Measurements from ENCODE around the gene SLC12A7.

DNA sequence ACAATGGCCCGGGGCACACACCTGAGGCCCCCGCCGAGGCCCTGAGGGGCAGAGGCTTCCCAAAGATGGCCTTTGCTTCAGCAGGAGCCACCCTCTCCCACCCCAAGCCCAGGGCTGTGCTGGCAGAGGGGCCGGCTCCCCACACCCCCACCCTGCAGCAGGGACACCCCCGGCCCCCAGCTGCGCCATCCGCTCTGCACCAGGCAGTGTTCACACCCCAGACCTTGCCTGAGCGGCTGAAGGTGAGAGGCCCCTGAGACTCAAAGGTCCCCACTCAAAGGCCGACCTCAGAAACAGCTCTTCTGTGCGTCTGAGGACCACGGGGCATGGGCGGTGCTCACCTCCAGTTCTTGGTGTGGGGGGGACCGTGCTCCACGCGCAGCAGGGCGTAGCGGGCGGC is 37.6 kb downstream of the SLC12A7 start:
- TF ChIP-seq, protein P1, sequence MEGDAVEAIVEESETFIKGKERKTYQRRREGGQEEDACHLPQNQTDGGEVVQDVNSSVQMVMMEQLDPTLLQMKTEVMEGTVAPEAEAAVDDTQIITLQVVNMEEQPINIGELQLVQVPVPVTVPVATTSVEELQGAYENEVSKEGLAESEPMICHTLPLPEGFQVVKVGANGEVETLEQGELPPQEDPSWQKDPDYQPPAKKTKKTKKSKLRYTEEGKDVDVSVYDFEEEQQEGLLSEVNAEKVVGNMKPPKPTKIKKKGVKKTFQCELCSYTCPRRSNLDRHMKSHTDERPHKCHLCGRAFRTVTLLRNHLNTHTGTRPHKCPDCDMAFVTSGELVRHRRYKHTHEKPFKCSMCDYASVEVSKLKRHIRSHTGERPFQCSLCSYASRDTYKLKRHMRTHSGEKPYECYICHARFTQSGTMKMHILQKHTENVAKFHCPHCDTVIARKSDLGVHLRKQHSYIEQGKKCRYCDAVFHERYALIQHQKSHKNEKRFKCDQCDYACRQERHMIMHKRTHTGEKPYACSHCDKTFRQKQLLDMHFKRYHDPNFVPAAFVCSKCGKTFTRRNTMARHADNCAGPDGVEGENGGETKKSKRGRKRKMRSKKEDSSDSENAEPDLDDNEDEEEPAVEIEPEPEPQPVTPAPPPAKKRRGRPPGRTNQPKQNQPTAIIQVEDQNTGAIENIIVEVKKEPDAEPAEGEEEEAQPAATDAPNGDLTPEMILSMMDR (conservative IDR thresholded peaks at IDR 0.05 in 1 of 2, IDR thresholded peaks at IDR 0.05 in 1 of 2; ENCODE audit: extremely low read depth in 1 of 2, insufficient read depth in 1 of 2, low read depth in 1 of 2, low read length in 2 of 2) = no peak
- no peak for TF ChIP-seq EZH2 (IDR thresholded peaks at IDR 0.05; ENCODE audit: borderline replicate concordance, low read length)

Data from mammary epithelial cell (primary cell).